Uterus (tissue), 2 donors: ENCODE results near the gene IQGAP2.

Experiments
- CTCF ChIP-seq, 4 experiments: fragments of 200-600 bp in 2 of 4; fragments of 450-650 bp in 2 of 4; sonication (generic) in 2 of 4; IDR thresholded peaks; one replicate each; pipeline ENCODE4 v1.5.1; 2016 to 2019; ENCODE audit warnings: antibody characterized with exemption in 4 of 4, mild to moderate bottlenecking in 2 of 4, moderate library complexity in 1 of 4
- POLR2A ChIP-seq, 2 donors: fragments of 450-650 bp; IDR thresholded peaks; one replicate each; pipeline ENCODE4 v1.6.1; 2016; ENCODE audit warnings: antibody characterized with exemption in 2 of 2, mild to moderate bottlenecking in 1 of 2, moderate library complexity in 1 of 2

- TF ChIP-seq CTCF (IDR thresholded peaks at IDR 0.05) (no peak), POLR2A (IDR thresholded peaks at IDR 0.05) (no peak)
These were observed 19.7 kb downstream of the IQGAP2 start for GRCh38 chr5:76422742-76423141.
